Umbilical cord (tissue), 2 donors: Measurements from ENCODE around the gene ARHGAP36. TPM values are rescaled to one million over a fixed set of nuclear protein-coding genes. Genes with fewer than 3 reads are reported as not detected.

Source experiments
- DNase-seq: peaks from one replicate; pipeline ENCODE4 v3.0.0-alpha.2; 2015; ENCODE audit warnings: low spot score
- total RNA-seq: library from RNA; depleted of rRNA; stranded (reverse); fragments of >200 nt; gene quantifications from one replicate; pipeline ENCODE4 v1.2.3, GENCODE V29; 2014; ENCODE audit warnings: low replicate concordance; ENCODE audit not compliant: insufficient read depth

ARHGAP36 gene, protein sequence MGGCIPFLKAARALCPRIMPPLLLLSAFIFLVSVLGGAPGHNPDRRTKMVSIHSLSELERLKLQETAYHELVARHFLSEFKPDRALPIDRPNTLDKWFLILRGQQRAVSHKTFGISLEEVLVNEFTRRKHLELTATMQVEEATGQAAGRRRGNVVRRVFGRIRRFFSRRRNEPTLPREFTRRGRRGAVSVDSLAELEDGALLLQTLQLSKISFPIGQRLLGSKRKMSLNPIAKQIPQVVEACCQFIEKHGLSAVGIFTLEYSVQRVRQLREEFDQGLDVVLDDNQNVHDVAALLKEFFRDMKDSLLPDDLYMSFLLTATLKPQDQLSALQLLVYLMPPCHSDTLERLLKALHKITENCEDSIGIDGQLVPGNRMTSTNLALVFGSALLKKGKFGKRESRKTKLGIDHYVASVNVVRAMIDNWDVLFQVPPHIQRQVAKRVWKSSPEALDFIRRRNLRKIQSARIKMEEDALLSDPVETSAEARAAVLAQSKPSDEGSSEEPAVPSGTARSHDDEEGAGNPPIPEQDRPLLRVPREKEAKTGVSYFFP
- total RNA-seq, result not detected

GRCh38 chrX:131058136-131058868 lies at the start of gene ARHGAP36:
Gene ARHGAP36 (plus strand): TSS chrX:131058346. CDS start chrX:131081666, 23,320 bp downstream.
- no peak for DNase-seq

DNA sequence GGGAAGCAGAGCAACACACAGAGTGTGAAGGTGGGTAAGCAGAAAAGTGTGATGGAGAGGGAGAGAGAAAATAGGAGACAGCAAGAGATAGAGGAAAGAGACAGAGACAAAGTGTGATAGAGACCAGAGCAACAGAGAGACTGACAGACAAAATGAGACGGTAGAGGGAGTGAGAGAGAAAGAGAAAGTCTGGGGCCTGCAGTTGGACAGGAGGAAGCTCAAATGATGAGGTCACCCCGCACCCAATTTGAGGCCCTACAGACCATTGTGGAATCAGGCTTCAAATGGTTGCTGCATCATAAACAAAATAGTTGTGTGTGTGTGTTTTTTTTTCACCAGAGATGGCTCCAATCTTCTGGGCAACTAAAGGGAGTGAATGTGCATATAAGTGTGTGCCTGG lies 48.0 kb upstream of the ARHGAP36 start:
- no peak for DNase-seq

GRCh38 chrX:131025336-131025735 lies 32.8 kb upstream of the ARHGAP36 start:
- no peak for DNase-seq

DNA sequence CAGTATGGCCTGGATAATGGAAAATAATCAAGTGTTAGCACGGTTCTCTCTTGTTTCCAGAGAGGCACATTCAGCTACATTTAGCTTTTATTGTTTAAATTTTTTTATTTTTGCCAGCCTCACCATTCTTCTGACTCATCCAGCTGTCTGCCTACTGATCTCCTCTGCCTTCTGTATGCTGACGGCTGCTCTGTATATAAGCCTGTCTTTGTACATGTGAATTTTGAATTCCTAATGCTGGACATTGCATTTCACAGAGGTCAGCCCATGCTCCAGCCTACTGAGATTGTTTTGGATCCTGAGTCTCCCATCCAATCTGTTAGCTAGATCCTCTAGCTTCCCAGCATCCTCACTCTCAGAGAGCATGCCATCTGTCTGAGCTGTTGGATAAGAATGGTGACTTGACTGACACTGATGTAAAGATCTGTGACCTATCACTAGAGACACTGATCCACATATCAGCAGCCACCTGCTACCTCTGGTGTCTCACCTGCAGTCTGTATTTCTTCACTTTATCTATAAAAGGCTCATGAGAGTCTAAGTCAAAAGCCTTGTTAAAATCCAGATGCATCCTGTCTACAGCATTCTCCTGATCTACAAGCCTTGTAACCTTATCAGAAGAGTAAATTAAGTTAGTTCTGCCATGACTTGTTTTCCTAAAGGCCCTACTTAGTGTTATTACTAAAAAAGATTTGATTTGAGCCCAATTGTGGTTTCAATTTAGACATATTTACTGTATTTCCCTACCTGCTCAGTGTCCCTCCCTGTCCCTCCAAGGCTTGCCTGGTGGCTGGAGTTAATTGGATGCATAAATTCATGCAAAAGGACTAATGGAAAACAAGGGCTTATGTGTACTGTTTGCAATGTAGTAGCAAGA lies 25.6 kb upstream of the ARHGAP36 start:
- no peak for DNase-seq

DNA sequence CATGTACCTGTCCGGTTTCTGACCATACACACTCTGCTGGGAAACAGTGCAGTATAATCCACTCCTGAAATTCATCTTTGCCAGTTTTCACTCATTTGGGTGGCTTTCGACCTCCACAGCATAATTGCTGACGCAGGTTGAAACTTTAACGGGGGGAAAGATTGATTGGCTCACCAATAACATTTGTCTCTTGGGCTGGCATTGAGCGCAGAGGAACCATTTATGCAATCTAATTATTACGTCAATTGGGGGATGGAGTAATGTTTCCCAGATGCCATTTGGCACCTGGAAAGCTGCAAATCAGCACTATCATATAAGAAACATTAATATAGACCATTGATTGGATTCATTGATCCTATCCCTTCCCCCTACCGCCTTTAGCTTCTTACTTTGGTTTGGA lies 24.1 kb upstream of the ARHGAP36 start:
- DNase-seq, result no peak

GRCh38 chrX:131040781-131041180 lies 17.4 kb upstream of the ARHGAP36 start:
- DNase-seq, result no peak

GRCh38 chrX:131041667-131042066 lies 16.5 kb upstream of the ARHGAP36 start:
- DNase-seq, result no peak

DNA sequence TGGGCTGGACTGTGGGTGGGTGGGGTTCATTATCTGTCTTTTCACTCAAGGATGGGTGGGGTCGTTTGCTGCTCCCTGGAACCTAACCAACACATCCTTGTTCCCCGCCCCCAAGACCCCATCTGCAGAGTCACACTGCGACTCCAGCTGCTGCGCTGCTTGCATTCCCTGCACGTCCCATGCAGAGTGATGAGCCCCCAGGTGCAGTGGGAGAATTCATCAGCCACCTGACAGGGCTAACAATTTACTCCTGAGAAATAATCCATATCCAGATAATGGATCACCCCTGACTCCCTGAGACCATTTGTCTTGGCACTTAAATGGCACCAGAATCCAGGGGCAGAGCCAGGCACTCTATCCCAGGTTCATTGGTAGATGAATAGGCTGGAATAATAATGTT lies 12.4 kb upstream of the ARHGAP36 start:
- DNase-seq, result no peak

- DNase-seq, result no peak
Observed at GRCh38 chrX:131046596-131046995, 11.6 kb upstream of the ARHGAP36 start.

- DNase-seq, result no peak
Observed at GRCh38 chrX:131047180-131047579, 11.0 kb upstream of the ARHGAP36 start.

GRCh38 chrX:131053076-131053475 lies 5.1 kb upstream of the ARHGAP36 start:
- DNase-seq, result no peak

DNA sequence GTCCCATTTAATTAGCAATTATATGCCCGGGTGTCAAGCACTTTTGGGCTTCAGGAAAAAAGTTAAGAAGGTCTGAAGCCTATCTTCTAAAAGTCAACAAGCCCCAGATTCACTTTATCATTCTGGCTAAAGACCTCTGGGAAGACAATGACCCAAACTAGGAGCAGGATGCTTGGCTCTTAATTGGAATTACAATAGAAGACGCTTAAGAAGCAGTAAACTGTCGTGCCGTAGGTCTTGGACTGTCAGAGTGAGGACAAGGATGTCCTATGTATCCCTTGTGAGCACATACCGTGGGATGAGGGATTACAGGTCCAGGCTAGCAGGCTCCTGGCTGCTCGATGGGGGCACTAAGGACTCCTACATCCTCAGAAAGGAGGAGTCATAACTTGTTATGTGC lies 3.2 kb upstream of the ARHGAP36 start:
- DNase-seq, result no peak

GRCh38 chrX:131057706-131058105 lies 440 bp upstream of the ARHGAP36 start:
- DNase-seq, result no peak

DNA sequence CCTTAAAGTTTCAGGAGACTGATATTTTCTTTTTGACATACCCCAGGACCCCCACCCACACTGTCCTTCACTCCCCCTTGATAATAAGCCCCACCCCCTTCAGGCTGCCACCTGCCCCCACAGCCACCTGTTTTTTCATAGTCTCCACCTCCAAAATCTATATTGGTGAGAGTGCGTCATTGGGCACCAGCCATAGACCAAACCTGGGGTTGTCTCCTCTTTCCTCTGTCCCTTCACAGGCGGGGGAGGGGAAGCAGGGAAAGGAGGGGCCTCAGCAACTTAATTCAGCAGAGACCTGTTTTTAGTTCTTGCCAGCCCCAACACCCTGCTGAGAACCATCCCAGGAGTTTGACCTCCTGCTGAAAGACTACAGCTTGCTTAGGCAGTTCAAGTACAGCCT lies 1.1 kb downstream of the ARHGAP36 start:
- DNase-seq, result no peak

GRCh38 chrX:131060147-131060546 lies 2.0 kb downstream of the ARHGAP36 start:
- DNase-seq, result no peak

DNA sequence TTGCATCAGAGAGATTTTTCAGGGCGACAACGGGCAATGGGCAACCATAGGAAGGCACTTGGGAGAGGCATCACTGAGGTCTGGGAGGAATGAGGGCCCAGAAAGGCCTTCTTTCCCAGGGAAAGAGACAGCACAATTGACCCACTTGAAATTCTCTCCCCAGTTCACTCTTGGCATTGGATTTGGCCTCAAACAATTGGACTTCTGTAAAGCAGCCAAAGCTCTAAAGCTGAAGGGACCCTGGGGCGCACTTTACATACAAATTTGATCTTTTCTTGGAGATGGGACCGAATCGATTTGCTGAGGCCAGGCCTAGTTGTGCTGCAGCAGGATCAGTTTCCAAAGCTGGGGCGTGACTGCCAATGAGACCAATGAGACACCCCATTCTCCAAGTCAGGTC lies 3.2 kb downstream of the ARHGAP36 start:
- DNase-seq, result no peak

GRCh38 chrX:131063613-131064012 lies 5.5 kb downstream of the ARHGAP36 start:
- no peak for DNase-seq

DNA sequence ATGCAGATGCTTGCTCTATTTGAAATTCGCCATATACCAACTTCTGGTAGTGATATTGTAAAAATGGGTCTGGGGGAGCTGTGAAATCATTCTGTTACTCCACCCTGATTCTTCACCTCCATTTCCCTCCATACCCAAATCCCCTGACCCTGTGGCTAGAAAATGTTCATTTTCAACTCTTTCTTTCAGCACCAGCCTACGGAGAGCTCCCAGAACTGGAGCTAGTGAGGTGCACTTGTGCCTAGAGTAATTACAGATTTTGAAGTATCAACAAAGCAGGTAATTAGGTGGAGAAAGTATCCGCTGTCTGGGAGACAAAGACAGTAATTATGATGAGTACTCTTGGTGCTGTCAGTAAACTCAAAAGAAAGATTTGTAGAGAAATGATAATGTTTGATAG lies 8.1 kb downstream of the ARHGAP36 start:
- DNase-seq, result no peak

DNA sequence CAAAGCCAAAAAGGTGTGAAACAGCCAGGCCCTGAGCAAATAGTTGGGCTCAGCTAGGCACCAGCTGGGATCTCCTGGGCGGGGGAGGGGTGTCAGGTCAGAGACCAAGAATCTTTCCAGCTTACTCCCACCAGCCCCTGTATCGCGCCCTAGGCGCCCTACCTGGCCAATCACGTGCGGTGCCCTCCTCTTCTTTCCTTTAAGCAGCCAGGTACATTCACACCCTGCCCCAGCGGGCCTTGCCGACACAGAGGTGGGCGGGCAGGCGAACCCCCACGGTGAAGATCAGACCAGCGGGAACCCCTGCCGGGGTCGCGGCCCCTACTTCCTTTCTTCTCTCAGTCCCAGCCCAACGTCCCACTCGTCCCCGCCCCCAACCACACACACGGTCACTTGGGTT lies 9.1 kb downstream of the ARHGAP36 start:
- no peak for DNase-seq

DNA sequence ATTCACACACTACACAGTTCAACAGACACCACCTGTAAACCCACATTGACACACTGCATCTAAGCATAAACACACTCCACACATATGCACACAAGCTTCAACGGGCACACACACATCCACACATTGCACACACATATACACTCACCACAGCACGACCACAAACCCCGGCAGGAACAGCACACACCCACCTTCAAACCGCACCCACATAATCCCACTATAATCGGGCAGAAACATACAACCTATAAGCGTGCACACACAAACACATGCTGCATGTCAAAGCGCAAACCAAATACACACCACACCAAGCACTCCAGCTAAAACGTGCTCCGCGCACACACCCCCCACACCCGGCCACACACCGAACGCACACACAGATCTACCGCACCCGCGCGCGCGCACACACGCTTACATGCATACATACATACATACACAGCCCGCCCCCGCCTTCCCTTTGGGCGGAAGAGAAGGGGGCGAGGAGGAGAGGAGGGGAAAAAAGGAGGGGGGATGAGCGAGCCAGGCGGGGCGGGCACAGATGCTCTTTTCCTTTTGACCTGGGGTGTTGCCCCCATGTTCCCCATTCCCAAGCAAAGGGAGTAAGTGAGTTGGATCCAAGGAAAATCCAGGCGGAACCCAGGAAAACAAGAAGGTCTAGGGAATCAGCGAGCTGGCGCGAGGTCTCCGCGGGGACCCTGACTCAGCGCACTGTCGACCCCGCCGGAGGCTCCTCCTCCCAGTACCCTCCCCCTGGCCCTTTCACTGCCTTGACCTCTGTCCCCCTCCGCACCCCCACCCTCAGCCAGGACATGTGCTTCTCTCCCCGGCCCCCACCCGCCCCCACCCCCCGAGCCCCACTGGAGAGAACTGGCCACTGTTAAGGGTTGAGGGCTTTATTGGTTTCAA lies 9.9 kb downstream of the ARHGAP36 start:
- DNase-seq, result no peak
